ENCODE measurements around the gene CD300C.
"Not testable (repeated sequence)": the region's sequence is repeated elsewhere in the genome, so short reads cannot be mapped to it uniquely, and the experiment has no call there.

Gene CD300C
- 0 to 0.30 (median 0.04) reads per million in 4 donors for total RNA-seq

- DNase-seq = peak in 1 of 5 donors; percentile 19
Measured at GRCh38 chr17:74545843-74546230, at the start of gene CD300C. CD300C (minus strand) TSS chr17:74546115; CDS start chr17:74545782, 333 bp downstream.

GRCh38 chr17:74595037-74595750, 49.3 kb upstream of the CD300C start:
- DNase-seq = no peak

GRCh38 chr17:74592087-74592990, 46.4 kb upstream of the CD300C start, which contains the start of gene CD300LD:
CD300LD (minus strand) TSS chr17:74592283; CDS start chr17:74592202, 81 bp downstream.
- DNase-seq = peak in 1 of 5 donors; percentile 52

- DNase-seq = no peak
Measured at GRCh38 chr17:74591503-74591902, 45.6 kb upstream of the CD300C start.

- no peak for DNase-seq
Measured at GRCh38 chr17:74585711-74586110, 39.8 kb upstream of the CD300C start.

- no peak for DNase-seq
Measured at GRCh38 chr17:74584292-74585060, 38.6 kb upstream of the CD300C start.

- DNase-seq = no peak
Measured at GRCh38 chr17:74582633-74583032, 36.7 kb upstream of the CD300C start.

- no peak for DNase-seq
Measured at GRCh38 chr17:74579900-74580299, 34.0 kb upstream of the CD300C start.

- DNase-seq = no peak
Measured at GRCh38 chr17:74578979-74579378, 33.1 kb upstream of the CD300C start.

GRCh38 chr17:74574489-74575142, 28.7 kb upstream of the CD300C start:
- DNase-seq = no peak

GRCh38 chr17:74573635-74574034, 27.7 kb upstream of the CD300C start:
- DNase-seq = not testable (repeated sequence)

- no peak for DNase-seq
Measured at GRCh38 chr17:74573169-74573568, 27.3 kb upstream of the CD300C start.

- no peak for DNase-seq
Measured at GRCh38 chr17:74571621-74572270, 25.8 kb upstream of the CD300C start.

- peak in 1 of 5 donors; percentile 38 for DNase-seq
Measured at GRCh38 chr17:74569020-74570003, 23.4 kb upstream of the CD300C start.

- DNase-seq = no peak
Measured at GRCh38 chr17:74568106-74568873, 22.4 kb upstream of the CD300C start.

- DNase-seq = no peak
Measured at GRCh38 chr17:74567397-74567796, 21.5 kb upstream of the CD300C start, which contains the start of gene CD300H. CD300H (minus strand) TSS chr17:74567509.

GRCh38 chr17:74566132-74566753, 20.3 kb upstream of the CD300C start:
- DNase-seq = peak in 1 of 5 donors; percentile 3

GRCh38 chr17:74565126-74565525, 19.2 kb upstream of the CD300C start:
- DNase-seq = no peak

GRCh38 chr17:74563358-74563757, 17.4 kb upstream of the CD300C start:
- DNase-seq = no peak

Data from T-helper 1 cell (primary cell).